Heart left ventricle (tissue), 16 donors: ENCODE data around the gene PPM1A. TPM values are rescaled to one million over a fixed set of nuclear protein-coding genes. Genes with fewer than 3 reads are reported as not detected.
"Not testable (repeated sequence)": the region's sequence is repeated elsewhere in the genome, so short reads cannot be mapped to it uniquely, and the experiment has no call there.

Source experiments
- ATAC-seq, 4 donors: fragments of 200-7000 bp; cut with Tn5 transposase; one replicate each; pipeline ENCODE4 v1.9.1; 2020 to 2022; ENCODE audit warnings: moderate library complexity in 4 of 4, mild to moderate bottlenecking in 3 of 4, moderate number of reproducible peaks in 1 of 4
- DNase-seq, 5 donors: peaks; one replicate each; pipeline ENCODE4 v3.0.0-alpha.2; 2020
- H3K27ac ChIP-seq, 12 donors: fragments of 200-600 bp; sonication (generic) in 4 of 12; one replicate each; pipeline versions ENCODE4 v1.5.0 to v1.8.0; 2016 to 2022; ENCODE audit warnings: mild to moderate bottlenecking in 2 of 12
- H3K27me3 ChIP-seq, 9 donors: fragments of 200-600 bp; sonication (generic) in 2 of 9; one replicate each; pipeline versions ENCODE4 v1.5.1 to v1.8.0; 2016 to 2022; ENCODE audit warnings: mild to moderate bottlenecking in 3 of 9
- H3K36me3 ChIP-seq, 9 donors: fragments of 200-600 bp; sonication (generic) in 2 of 9; one replicate each; pipeline versions ENCODE4 v1.5.0 to v1.8.0; 2018 to 2022; ENCODE audit warnings: mild to moderate bottlenecking in 2 of 9
- H3K4me1 ChIP-seq, 12 donors: fragments of 200-600 bp; sonication (generic) in 4 of 12; one replicate each; pipeline versions ENCODE4 v1.5.0 to v1.8.0; 2016 to 2022; ENCODE audit warnings: mild to moderate bottlenecking in 3 of 12
- H3K4me3 ChIP-seq, 12 donors: fragments of 200-600 bp; sonication (generic) in 4 of 12; one replicate each; pipeline versions ENCODE4 v1.5.0 to v1.8.0; 2017 to 2022; ENCODE audit warnings: mild to moderate bottlenecking in 9 of 12, moderate library complexity in 4 of 12
- H3K9me3 ChIP-seq, 12 donors: fragments of 200-600 bp; sonication (generic) in 4 of 12; one replicate each; pipeline versions ENCODE4 v1.5.0 to v1.8.0; 2016 to 2022; ENCODE audit warnings: mild to moderate bottlenecking in 1 of 12
- CTCF ChIP-seq, 12 donors: fragments of 200-600 bp; sonication (generic) in 4 of 12; IDR thresholded peaks; one replicate each; pipeline versions ENCODE4 v1.5.0 to v1.8.0; 2018 to 2022; ENCODE audit warnings: antibody characterized with exemption in 12 of 12, mild to moderate bottlenecking in 5 of 12
- POLR2A ChIP-seq, 2 donors: fragments of 450-650 bp; IDR thresholded peaks; one replicate each; pipeline ENCODE4 v1.6.1; 2017; ENCODE audit warnings: antibody characterized with exemption in 2 of 2, mild to moderate bottlenecking in 2 of 2, moderate library complexity in 2 of 2
- WGBS, 4 donors: extraction: QIAGEN DNeasy Blood & Tissue Kit in 2 of 4; methylation state at CpG; one replicate each; pipeline versions ENCODE4 v1.1.5 to v1.1.7; 2013 to 2018; 5-methylcytosine and 5-hydroxymethylcytosine counted together
- intact Hi-C, 10 donors: fragments of 100-400 bp; cut with DNase I; formaldehyde crosslinking; loops; one replicate each; pipeline versions ENCODE4 v1.11.1 to v1.14.2; 2022
- polyA plus RNA-seq, 2 donors: library from polyadenylated mRNA; stranded (reverse); fragments of 200-250 nt; gene quantifications; one replicate each; pipeline ENCODE4 v1.2.3, GENCODE V29; 2013
- total RNA-seq, 9 donors: library from RNA; depleted of rRNA in 2 of 9; stranded (reverse); fragments of >200 nt in 2 of 9; fragmentation: NEBNext Ultra II Directional in 3 of 9; extraction: Animal tissue kit (Norgen Biotek cat#: 25700) in 3 of 9; gene quantifications; one replicate each; pipeline versions ENCODE4 v1.1.0 to v1.2.4, GENCODE V29; 2016 to 2023
- donor health status: ischemic (EF 13 %, LVEDD 7.1; RV severe dilation, severe dysfunction).
- donor health status: healthy with polysubstance abuse.
- donor health status: DM: no; HTN: yes; CAD: no.
- donor health status: DM: no; HTN: no; CAD: no.
- donor health status: ischemic (EF 25% LVEDD 6.9; RV normal size, moderate dysfunction).
- donor health status: ischemic (EF 25% LVEDD 5.7; RV mildly dilated, moderate dysfunction).
- donor health status: healthy.
- donor health status: DM: yes; HTN: yes; CAD: no.
- donor health status: ischemic (EF 35%, LVEDD 5.7; RV mildly dilated, moderate dysfunction).
- donor health status: nonischemic (EF 11% LVEDD 7.7; RV severe dilation, severe dysfunction).
- donor health status: DM: yes; HTN: yes; CAD: no.
- donor health status: PGD.
- donor health status: ischemic (EF 29% LVEDD 5.4; RV normal size, mild dysfunction).
- donor health status: nonischemic (EF 23%, LVEDD 6.1; RV moderate dilation, normal function).

Gene PPM1A
- total and polyA plus RNA-seq, 11 donors: 27.7 to 126 (median 91.6) TPM

DNA sequence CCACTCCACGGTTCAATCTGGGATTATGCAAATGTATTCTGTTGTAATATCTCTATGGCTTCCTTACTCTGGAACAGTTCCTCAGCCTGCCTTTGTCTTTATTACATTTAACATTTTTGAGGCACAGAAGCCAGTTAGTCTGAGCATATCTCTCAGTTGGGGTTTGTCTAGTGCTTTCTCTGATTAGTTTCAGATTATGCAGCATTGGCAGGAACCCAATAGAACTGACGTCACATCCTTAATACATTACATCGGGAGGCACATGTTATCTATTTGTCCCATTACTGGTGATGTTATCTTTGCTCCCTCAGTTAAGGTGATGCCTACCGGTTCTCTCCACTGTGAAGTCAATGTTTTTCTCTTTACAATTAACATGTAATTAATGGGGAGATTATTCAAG is 62.4 kb downstream of the PPM1A start:
- 14 to 25% (median 19%) methylated on average over 4 of the region's 4 CpGs for WGBS, 4 donors
- Histone ChIP-seq H3K4me3 (no peak overlapping the region), H3K36me3 (no peaks in the 10 kb centered on the region), H3K4me1 (no peaks in the 10 kb centered on the region), H3K27me3 (peaks cover 0 to 24% (median 0%) of the 10 kb centered on the region in 9 donors), H3K9me3 (no peaks in the 10 kb centered on the region), H3K27ac (no peak overlapping the region)
- TF ChIP-seq POLR2A (IDR thresholded peaks at IDR 0.05) (no peak), CTCF (IDR thresholded peaks at IDR 0.05) (no peak)
- intact Hi-C loops: loop anchor here in 1 of 10 donors (10.0 kb wide), 1 partner anchor 107 kb away; no protein-coding TSS in a partner anchor
- DNase-seq (no peak), ATAC-seq (no peak)

DNA sequence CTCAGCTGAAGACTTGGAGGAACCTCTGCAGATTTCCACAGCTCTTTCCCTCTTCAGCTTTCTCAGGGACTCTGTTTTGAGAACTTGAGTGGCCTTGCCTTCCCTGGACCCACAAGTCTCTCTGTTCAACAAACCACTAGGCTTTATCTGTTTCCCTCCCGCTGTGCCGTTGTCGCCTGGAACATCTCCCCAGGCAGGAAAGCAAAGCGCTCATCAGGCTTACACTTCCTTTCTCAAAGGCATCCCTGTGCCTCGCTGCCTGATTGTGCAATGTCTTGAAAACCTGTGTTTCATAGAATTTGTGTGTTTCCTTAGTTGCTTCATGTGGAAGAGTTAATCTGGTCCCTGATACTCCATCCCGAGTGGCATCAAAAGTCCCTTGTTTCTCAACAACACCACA is 64.1 kb downstream of the PPM1A start:
- intact Hi-C loops: loop anchor here in 1 of 10 donors (10.0 kb wide), 1 partner anchor 108 kb away; no protein-coding TSS in a partner anchor
- Histone ChIP-seq H3K4me3 (no peak overlapping the region), H3K27ac (no peak overlapping the region), H3K36me3 (no peaks in the 10 kb centered on the region), H3K9me3 (no peaks in the 10 kb centered on the region), H3K27me3 (peaks cover 0 to 24% (median 0%) of the 10 kb centered on the region in 9 donors), H3K4me1 (no peaks in the 10 kb centered on the region)
- ATAC-seq (no peak), DNase-seq (no peak)
- TF ChIP-seq POLR2A (IDR thresholded peaks at IDR 0.05) (no peak), CTCF (IDR thresholded peaks at IDR 0.05) (no peak)
- WGBS, 4 donors: 40 to 60% (median 43%) methylated on average over 6 of the region's 6 CpGs

- H3K4me3 ChIP-seq: no peak overlapping the region
- H3K9me3 ChIP-seq: no peaks in the 10 kb centered on the region
- no peak overlapping the region for H3K27ac ChIP-seq
- TF ChIP-seq POLR2A (IDR thresholded peaks at IDR 0.05) (no peak), CTCF (IDR thresholded peaks at IDR 0.05) (no peak)
- H3K36me3 ChIP-seq: no peaks in the 10 kb centered on the region
- ATAC-seq: no peak
- no peak for DNase-seq
- H3K27me3 ChIP-seq: peaks cover 0 to 24% (median 0%) of the 10 kb centered on the region in 9 donors
- no peaks in the 10 kb centered on the region for H3K4me1 ChIP-seq
- intact Hi-C loops: loop anchor here in 1 of 10 donors (10.0 kb wide), 1 partner anchor 111 kb away; no protein-coding TSS in a partner anchor
- WGBS, 4 donors: 70 to 73% (median 71%) methylated on average over 7 to 8 of the region's 8 CpGs
These were observed 66.4 kb downstream of the PPM1A start for GRCh38 chr14:60315196-60315990.

DNA sequence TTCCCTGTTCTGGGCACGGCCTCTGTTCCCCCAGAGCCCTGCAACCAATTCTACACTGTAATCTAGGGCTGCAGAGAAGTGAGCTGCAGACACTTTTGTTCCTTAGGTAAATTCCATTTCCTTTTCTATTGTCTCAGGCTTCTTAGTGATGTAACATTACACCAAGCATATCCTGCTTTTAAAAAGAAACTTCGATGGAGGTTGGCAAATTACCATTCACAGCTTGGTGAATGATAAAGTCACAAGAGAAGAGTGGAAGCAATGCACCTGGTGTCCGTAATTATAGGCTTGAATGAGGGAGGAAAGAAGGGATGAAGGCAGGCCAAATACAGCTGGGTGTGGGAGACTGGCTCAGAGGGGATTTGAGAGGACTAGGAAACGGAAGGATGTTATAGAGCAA is 68.6 kb downstream of the PPM1A start:
- Histone ChIP-seq H3K27ac (no peak overlapping the region), H3K9me3 (no peaks in the 10 kb centered on the region), H3K27me3 (peaks cover 0 to 24% (median 0%) of the 10 kb centered on the region in 9 donors), H3K36me3 (no peaks in the 10 kb centered on the region), H3K4me1 (no peaks in the 10 kb centered on the region), H3K4me3 (no peak overlapping the region)
- intact Hi-C loops: loop anchor here in 1 of 10 donors (10.0 kb wide), 1 partner anchor 113 kb away; no protein-coding TSS in a partner anchor
- WGBS, 4 donors: 53 to 68% (median 62%) methylated on average over 4 of the region's 4 CpGs
- TF ChIP-seq POLR2A (IDR thresholded peaks at IDR 0.05) (no peak), CTCF (IDR thresholded peaks at IDR 0.05) (no peak)
- no peak for DNase-seq
- ATAC-seq: no peak

DNA sequence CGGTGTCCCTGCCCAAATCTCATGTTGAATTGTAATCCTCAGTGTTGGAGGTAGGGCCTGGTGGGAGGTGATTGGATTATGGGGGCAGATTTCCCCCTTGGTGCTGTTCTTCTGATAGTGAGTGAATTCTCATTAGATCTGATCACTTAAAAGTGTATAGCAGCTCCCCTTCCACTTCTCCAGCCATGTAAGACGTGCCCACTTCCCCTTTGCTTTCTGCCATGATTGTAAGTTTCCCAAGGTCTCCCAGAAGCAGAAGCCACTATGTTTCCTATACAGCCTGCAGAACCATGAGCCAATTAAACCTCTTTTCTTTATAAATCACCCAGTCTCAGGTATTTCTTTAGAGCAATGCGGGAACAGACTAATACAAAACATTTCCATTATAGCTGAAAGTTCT is 71.8 kb downstream of the PPM1A start:
- not testable (repeated sequence) for H3K27ac ChIP-seq, ATAC-seq, H3K36me3 ChIP-seq, H3K4me1 ChIP-seq, DNase-seq, H3K4me3 ChIP-seq, H3K9me3 ChIP-seq
- peaks cover 0 to 17% (median 0%) of the 10 kb centered on the region in 9 donors for H3K27me3 ChIP-seq
- 73 to 85% (median 84%) methylated on average over 3 of the region's 3 CpGs for WGBS, 4 donors
- intact Hi-C loops: loop anchor here in 3 of 10 donors (10.0 kb wide), 1 partner anchor 126 kb away; no protein-coding TSS in a partner anchor
